SK-N-SH treated with all-trans-retinoic acid at 6 μM for 48 hours (cell line): Measurements from ENCODE around the gene C2orf72.

Experiments
- ATAC-seq: fragments of 200-7000 bp; cut with Tn5 transposase; 3 replicates; pipeline ENCODE4 v1.9.1; 2020; ENCODE audit warnings: mild to moderate bottlenecking, moderate library complexity
- ARNTL ChIP-seq: fragments of 450-650 bp; formaldehyde crosslinking; IDR thresholded peaks from 2 replicates; pipeline ENCODE4 v1.5.0; 2020; ENCODE audit warnings: low read depth, mild to moderate bottlenecking, moderate library complexity, borderline replicate concordance
- BACH2 ChIP-seq: fragments of 250-450 bp; sonication (Bioruptor Pico); IDR thresholded peaks from 2 replicates; pipeline ENCODE4 v1.9.0; 2021; ENCODE audit warnings: mild to moderate bottlenecking, borderline replicate concordance
- CSDC2 ChIP-seq: fragments of 250-450 bp; sonication (Bioruptor Pico); IDR thresholded peaks from 2 replicates; pipeline ENCODE4 v1.5.0; 2020; ENCODE audit warnings: mild to moderate bottlenecking, moderate library complexity
- ESRRG ChIP-seq: fragments of 250-450 bp; sonication (Bioruptor Pico); IDR thresholded peaks from 2 replicates; pipeline ENCODE4 v1.6.1; 2021; ENCODE audit warnings: mild to moderate bottlenecking
- GLIS3 ChIP-seq: fragments of 250-450 bp; sonication (Bioruptor Pico); IDR thresholded peaks from 2 replicates; pipeline ENCODE4 v1.5.0; 2020; ENCODE audit warnings: mild to moderate bottlenecking, moderate library complexity
- ISL1 ChIP-seq: fragments of 250-450 bp; sonication (Bioruptor Pico); IDR thresholded peaks from 2 replicates; pipeline ENCODE4 v2.1.2; 2022; ENCODE audit warnings: mild to moderate bottlenecking, moderate library complexity
- OSR1 ChIP-seq: fragments of 250-450 bp; sonication (Bioruptor Pico); IDR thresholded peaks from 2 replicates; pipeline ENCODE4 v1.8.0; 2022; ENCODE audit warnings: moderate library complexity, mild to moderate bottlenecking, inconsistent platforms
- PPARA ChIP-seq: fragments of 250-450 bp; sonication (Bioruptor Pico); IDR thresholded peaks from 2 replicates; pipeline ENCODE4 v1.5.0; 2020; ENCODE audit warnings: mild to moderate bottlenecking, borderline replicate concordance
- RARB ChIP-seq: fragments of 250-450 bp; sonication (Bioruptor Pico); IDR thresholded peaks from 2 replicates; pipeline ENCODE4 v1.8.0; 2021; ENCODE audit warnings: mild to moderate bottlenecking, moderate library complexity
- SNAI2 ChIP-seq: fragments of 250-450 bp; sonication (Bioruptor Pico); IDR thresholded peaks from 2 replicates; pipeline ENCODE4 v1.5.0; 2020; ENCODE audit warnings: mild to moderate bottlenecking, moderate library complexity
- ZC3H10 ChIP-seq: fragments of 250-450 bp; sonication (Bioruptor Pico); IDR thresholded peaks from 2 replicates; pipeline ENCODE4 v1.5.1; 2021; ENCODE audit warnings: mild to moderate bottlenecking, moderate library complexity
- ZFP3 ChIP-seq: fragments of 250-450 bp; sonication (Bioruptor Pico); IDR thresholded peaks from 2 replicates; pipeline ENCODE4 v1.5.0; 2020; ENCODE audit warnings: mild to moderate bottlenecking, moderate library complexity
- ZNF565 ChIP-seq: fragments of 450-650 bp; formaldehyde crosslinking; conservative IDR thresholded peaks from 2 replicates; pipeline ENCODE4 v1.5.0; 2020; ENCODE audit warnings: low read depth, mild to moderate bottlenecking, moderate library complexity
- ZNF8 ChIP-seq: fragments of 450-650 bp; formaldehyde crosslinking; IDR thresholded peaks from 2 replicates; pipeline ENCODE4 v1.5.0; 2020; ENCODE audit warnings: mild to moderate bottlenecking, moderate library complexity
- TF ChIP-seq, protein P1 (sequence below): fragments of 250-450 bp; sonication (Bioruptor Pico); IDR thresholded peaks from 2 replicates; pipeline ENCODE4 v1.5.0; 2020; ENCODE audit warnings: mild to moderate bottlenecking, moderate library complexity
- TF ChIP-seq, protein P2 (sequence below): fragments of 250-450 bp; sonication (Bioruptor Pico); IDR thresholded peaks from 2 replicates; pipeline ENCODE4 v1.5.1; 2020; ENCODE audit warnings: low read depth, mild to moderate bottlenecking, moderate library complexity
- TF ChIP-seq, protein P3 (sequence below): fragments of 250-450 bp; sonication (Bioruptor Pico); IDR thresholded peaks from 2 replicates; pipeline ENCODE4 v1.8.0; 2020; ENCODE audit warnings: mild to moderate bottlenecking, moderate library complexity, borderline replicate concordance
- TF ChIP-seq, protein P4 (sequence below): fragments of 250-450 bp; sonication (Bioruptor Pico); IDR thresholded peaks from 2 replicates; pipeline ENCODE4 v1.8.0; 2021; ENCODE audit warnings: low read depth, mild to moderate bottlenecking, moderate library complexity, borderline replicate concordance

The C2orf72 gene

DNA sequence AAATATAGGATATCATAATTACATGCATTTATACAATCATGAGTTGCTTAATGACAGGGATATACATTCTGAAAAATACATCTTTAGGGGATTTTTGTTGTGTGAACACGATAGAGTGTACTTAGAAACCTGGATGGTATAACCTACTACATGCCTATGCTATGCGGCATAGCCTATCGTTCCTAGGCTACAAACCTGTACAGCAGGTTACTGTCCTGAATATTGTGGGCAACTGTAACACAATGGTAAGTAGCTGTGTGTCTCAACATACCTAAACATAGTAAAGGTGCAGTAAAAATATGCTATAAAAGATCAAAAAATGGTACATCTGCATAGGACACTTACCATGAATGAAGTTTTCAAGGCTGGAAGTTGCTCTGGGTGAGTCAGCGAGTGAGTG lies 6.5 kb downstream of the C2orf72 start:
- ATAC-seq = no peak
- TF ChIP-seq, protein P1, sequence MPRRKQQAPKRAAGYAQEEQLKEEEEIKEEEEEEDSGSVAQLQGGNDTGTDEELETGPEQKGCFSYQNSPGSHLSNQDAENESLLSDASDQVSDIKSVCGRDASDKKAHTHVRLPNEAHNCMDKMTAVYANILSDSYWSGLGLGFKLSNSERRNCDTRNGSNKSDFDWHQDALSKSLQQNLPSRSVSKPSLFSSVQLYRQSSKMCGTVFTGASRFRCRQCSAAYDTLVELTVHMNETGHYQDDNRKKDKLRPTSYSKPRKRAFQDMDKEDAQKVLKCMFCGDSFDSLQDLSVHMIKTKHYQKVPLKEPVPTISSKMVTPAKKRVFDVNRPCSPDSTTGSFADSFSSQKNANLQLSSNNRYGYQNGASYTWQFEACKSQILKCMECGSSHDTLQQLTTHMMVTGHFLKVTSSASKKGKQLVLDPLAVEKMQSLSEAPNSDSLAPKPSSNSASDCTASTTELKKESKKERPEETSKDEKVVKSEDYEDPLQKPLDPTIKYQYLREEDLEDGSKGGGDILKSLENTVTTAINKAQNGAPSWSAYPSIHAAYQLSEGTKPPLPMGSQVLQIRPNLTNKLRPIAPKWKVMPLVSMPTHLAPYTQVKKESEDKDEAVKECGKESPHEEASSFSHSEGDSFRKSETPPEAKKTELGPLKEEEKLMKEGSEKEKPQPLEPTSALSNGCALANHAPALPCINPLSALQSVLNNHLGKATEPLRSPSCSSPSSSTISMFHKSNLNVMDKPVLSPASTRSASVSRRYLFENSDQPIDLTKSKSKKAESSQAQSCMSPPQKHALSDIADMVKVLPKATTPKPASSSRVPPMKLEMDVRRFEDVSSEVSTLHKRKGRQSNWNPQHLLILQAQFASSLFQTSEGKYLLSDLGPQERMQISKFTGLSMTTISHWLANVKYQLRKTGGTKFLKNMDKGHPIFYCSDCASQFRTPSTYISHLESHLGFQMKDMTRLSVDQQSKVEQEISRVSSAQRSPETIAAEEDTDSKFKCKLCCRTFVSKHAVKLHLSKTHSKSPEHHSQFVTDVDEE (CRISPR knock-in tag) = no peak

DNA sequence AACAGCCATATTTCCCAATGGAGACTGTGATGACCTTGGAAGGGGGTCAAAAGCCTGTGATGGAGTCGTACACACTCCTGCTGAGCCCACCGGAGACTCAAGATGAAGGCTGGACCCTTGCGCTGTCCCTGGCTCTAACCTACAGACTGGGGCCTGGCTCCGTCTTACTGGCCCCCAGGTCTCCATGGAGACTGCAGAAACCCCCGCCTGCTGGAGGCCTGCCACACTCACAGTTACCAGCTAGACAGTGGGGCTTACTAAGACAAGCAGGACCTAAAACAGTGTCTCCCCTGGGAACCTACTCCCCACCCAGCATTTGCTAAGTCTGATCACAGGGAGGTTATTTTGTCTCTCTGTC lies 9.6 kb downstream of the C2orf72 start:
- TF ChIP-seq, protein P1 (CRISPR knock-in tag) = no peak
- TF ChIP-seq ZNF8 (CRISPR knock-in tag) (no peak), ZFP3 (CRISPR knock-in tag) (no peak), ZC3H10 (CRISPR knock-in tag) (no peak), CSDC2 (no peak), SNAI2 (CRISPR knock-in tag) (no peak), RARB (CRISPR knock-in tag) (no peak), GLIS3 (no peak), ARNTL (no peak), BACH2 (CRISPR knock-in tag) (no peak), OSR1 (no peak), ISL1 (CRISPR knock-in tag) (no peak), ZNF565 (CRISPR knock-in tag) (no peak), PPARA (no peak), ESRRG (CRISPR knock-in tag) (no peak)
- TF ChIP-seq, protein P2, sequence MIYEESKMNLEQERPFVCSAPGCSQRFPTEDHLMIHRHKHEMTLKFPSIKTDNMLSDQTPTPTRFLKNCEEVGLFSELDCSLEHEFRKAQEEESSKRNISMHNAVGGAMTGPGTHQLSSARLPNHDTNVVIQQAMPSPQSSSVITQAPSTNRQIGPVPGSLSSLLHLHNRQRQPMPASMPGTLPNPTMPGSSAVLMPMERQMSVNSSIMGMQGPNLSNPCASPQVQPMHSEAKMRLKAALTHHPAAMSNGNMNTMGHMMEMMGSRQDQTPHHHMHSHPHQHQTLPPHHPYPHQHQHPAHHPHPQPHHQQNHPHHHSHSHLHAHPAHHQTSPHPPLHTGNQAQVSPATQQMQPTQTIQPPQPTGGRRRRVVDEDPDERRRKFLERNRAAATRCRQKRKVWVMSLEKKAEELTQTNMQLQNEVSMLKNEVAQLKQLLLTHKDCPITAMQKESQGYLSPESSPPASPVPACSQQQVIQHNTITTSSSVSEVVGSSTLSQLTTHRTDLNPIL (CRISPR knock-in tag) = no peak
- TF ChIP-seq, protein P3, sequence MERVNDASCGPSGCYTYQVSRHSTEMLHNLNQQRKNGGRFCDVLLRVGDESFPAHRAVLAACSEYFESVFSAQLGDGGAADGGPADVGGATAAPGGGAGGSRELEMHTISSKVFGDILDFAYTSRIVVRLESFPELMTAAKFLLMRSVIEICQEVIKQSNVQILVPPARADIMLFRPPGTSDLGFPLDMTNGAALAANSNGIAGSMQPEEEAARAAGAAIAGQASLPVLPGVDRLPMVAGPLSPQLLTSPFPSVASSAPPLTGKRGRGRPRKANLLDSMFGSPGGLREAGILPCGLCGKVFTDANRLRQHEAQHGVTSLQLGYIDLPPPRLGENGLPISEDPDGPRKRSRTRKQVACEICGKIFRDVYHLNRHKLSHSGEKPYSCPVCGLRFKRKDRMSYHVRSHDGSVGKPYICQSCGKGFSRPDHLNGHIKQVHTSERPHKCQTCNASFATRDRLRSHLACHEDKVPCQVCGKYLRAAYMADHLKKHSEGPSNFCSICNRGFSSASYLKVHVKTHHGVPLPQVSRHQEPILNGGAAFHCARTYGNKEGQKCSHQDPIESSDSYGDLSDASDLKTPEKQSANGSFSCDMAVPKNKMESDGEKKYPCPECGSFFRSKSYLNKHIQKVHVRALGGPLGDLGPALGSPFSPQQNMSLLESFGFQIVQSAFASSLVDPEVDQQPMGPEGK (CRISPR knock-in tag) = no peak
- ATAC-seq = no peak

DNA sequence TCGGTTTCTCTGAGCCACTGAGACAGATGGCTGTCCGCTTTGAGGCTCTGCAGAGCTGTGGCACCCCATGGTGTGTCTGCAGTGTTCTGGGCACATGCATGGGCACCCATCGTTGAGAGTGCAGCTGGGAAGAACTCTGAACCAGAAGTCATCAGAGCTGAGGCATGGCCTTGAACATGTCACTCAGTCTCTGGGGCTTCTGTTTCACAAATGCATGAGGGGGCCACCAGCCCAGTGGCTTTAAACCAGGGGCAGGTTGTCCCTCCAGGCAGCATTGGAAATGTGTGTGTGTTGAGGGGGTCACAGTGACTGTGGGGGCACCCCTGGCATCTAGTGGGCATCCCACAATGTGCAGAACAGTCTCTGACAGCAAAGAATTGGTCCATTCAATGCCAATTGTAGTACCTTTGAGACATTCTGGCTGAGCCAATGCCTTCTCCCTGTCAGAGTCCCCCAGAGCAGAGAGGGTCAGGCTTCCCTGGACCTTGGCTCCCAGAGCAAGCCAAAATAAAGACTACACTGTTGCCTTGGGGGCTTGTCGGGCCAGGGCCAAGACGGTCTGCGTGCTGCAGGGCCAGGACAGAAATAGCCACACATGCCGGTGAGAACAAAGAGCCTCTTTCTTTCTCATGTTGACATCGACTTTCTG lies 10.1 kb downstream of the C2orf72 start:
- no peak for ATAC-seq
- TF ChIP-seq SNAI2 (CRISPR knock-in tag) (no peak), OSR1 (no peak), ZFP3 (CRISPR knock-in tag) (no peak), ZC3H10 (CRISPR knock-in tag) (no peak), ZNF565 (CRISPR knock-in tag) (no peak), ARNTL (no peak), CSDC2 (no peak), BACH2 (CRISPR knock-in tag) (no peak)
- TF ChIP-seq, protein P4, sequence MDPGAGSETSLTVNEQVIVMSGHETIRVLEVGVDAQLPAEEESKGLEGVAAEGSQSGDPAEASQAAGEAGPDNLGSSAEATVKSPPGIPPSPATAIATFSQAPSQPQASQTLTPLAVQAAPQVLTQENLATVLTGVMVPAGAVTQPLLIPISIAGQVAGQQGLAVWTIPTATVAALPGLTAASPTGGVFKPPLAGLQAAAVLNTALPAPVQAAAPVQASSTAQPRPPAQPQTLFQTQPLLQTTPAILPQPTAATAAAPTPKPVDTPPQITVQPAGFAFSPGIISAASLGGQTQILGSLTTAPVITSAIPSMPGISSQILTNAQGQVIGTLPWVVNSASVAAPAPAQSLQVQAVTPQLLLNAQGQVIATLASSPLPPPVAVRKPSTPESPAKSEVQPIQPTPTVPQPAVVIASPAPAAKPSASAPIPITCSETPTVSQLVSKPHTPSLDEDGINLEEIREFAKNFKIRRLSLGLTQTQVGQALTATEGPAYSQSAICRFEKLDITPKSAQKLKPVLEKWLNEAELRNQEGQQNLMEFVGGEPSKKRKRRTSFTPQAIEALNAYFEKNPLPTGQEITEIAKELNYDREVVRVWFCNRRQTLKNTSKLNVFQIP (CRISPR knock-in tag) = no peak
